NT2/D1 (cell line): ENCODE data around the gene CTNNA2.

Experiments
- DNase-seq: peaks from one replicate; pipeline ENCODE4 v3.0.0-alpha.2; 2011; ENCODE audit warnings: low read depth, low spot score
- H3K27me3 ChIP-seq: 2 replicates; pipeline ENCODE4 v1.6.0; 2011; ENCODE audit warnings: mild to moderate bottlenecking; ENCODE audit not compliant: insufficient read length, insufficient read depth
- H3K36me3 ChIP-seq: 2 replicates; pipeline ENCODE4 v1.6.1; 2011; ENCODE audit warnings: mild to moderate bottlenecking, low read length, mixed read lengths; ENCODE audit not compliant: insufficient read depth, insufficient read length
- H3K4me1 ChIP-seq: 2 replicates; pipeline ENCODE4 v1.5.1; 2011; ENCODE audit not compliant: insufficient read depth, insufficient read length
- H3K4me3 ChIP-seq: 2 replicates; pipeline ENCODE4 v1.5.1; 2011; ENCODE audit warnings: low read depth; ENCODE audit not compliant: insufficient read length
- H3K9ac ChIP-seq: 2 replicates; pipeline ENCODE4 v1.6.0; 2011; ENCODE audit warnings: low read depth; ENCODE audit not compliant: insufficient read length
- H3K9me3 ChIP-seq: 2 replicates; pipeline ENCODE4 v1.5.1; 2011; ENCODE audit warnings: mild to moderate bottlenecking, low read length; ENCODE audit not compliant: insufficient read depth
- SUZ12 ChIP-seq: IDR thresholded peaks from 2 replicates; pipeline ENCODE4 v1.6.1; 2011; ENCODE audit not compliant: insufficient read length, insufficient read depth; ENCODE audit errors: extremely low read depth
- YY1 ChIP-seq: IDR thresholded peaks from 2 replicates; pipeline ENCODE4 v1.6.1; 2011; ENCODE audit not compliant: insufficient read length, insufficient read depth
- ZNF274 ChIP-seq: IDR thresholded peaks from 2 replicates; pipeline ENCODE4 v1.6.1; 2011; ENCODE audit warnings: mild to moderate bottlenecking, low read depth, low read length

The CTNNA2 gene

GRCh38 chr2:80381666-80382065 is 868.8 kb downstream of the CTNNA2 start:
- no peak for TF ChIP-seq YY1
- TF ChIP-seq ZNF274 = no peak
- Histone ChIP-seq H3K36me3 (no peaks in the 10 kb centered on the region), H3K27me3 (no peaks in the 10 kb centered on the region), H3K9me3 (no peaks in the 10 kb centered on the region), H3K4me1 (no peaks in the 10 kb centered on the region), H3K4me3 (no peak overlapping the region), H3K9ac (no peak overlapping the region)
- DNase-seq = no peak

DNA sequence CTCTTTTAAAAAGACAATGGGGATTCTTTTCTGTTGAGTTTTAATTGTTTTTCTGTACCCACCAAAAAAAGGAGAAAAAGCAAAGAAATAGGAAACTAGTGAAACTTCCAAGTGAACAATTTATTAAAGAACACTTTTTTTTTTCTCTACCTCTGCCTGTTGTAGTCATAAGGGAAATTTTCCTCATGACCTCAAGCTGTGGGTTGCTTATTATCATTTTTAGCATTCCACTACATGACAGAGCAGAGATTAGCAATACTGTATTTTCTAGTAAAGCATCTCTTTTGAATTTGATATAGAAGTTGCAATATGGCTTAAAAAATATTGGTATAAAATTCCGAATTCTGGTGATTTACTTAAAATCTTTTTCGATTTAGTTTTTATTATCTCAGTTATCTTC is 879.6 kb downstream of the CTNNA2 start:
- Histone ChIP-seq H3K9me3 (no peaks in the 10 kb centered on the region), H3K36me3 (no peaks in the 10 kb centered on the region), H3K27me3 (no peaks in the 10 kb centered on the region), H3K4me3 (no peak overlapping the region), H3K4me1 (no peaks in the 10 kb centered on the region), H3K9ac (no peak overlapping the region)
- TF ChIP-seq ZNF274 (no peak), YY1 (no peak), SUZ12 (no peak)
- no peak for DNase-seq

DNA sequence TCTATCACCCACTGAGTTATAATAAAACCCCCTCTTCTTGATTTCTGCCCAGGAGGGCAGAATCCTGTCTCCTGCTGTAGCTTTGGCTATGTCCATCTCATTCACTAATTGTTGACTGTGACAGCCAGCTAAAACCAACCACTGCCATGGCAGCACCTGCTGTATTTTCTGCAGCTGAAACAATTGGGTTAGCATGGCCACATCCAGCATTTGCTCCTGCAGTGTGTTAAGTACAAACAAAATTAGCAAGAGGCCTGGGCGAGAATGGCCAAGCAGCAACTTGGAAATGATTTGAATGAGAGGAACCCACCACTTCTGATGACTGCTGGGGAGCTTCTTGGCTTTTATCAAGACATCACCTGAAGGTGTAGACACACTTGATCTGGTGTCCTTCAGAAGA is 881.1 kb downstream of the CTNNA2 start:
- no peak overlapping the region for H3K9ac ChIP-seq
- no peaks in the 10 kb centered on the region for H3K4me1 ChIP-seq
- no peaks in the 10 kb centered on the region for H3K9me3 ChIP-seq
- H3K36me3 ChIP-seq = no peaks in the 10 kb centered on the region
- no peak overlapping the region for H3K4me3 ChIP-seq
- DNase-seq = no peak
- H3K27me3 ChIP-seq = no peaks in the 10 kb centered on the region
- TF ChIP-seq YY1 (no peak), SUZ12 (no peak), ZNF274 (no peak)

DNA sequence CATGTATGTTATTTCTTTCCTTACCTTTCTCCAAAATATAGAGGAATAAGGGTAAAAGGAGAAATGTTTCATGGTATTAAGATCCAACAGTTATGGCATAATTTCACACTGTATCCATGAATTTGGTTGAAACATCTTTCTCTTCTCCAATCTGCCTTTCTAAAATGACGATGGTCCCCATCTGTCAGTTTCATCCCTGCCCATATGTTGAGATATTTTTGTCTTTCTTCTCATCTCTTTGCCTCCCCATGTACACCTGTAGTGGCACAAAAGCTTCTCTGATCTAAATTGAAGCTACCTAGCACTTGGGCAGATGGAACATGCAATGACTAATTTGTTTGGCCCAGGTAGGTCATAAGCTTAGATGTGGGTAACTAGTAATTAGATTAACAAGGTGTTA is 882.4 kb downstream of the CTNNA2 start:
- DNase-seq = no peak
- Histone ChIP-seq H3K36me3 (no peaks in the 10 kb centered on the region), H3K4me3 (no peak overlapping the region), H3K27me3 (no peaks in the 10 kb centered on the region), H3K4me1 (no peaks in the 10 kb centered on the region), H3K9me3 (no peaks in the 10 kb centered on the region), H3K9ac (no peak overlapping the region)
- no peak for TF ChIP-seq ZNF274
- TF ChIP-seq SUZ12 = no peak
- no peak for TF ChIP-seq YY1

GRCh38 chr2:80396276-80396675 is 883.4 kb downstream of the CTNNA2 start:
- Histone ChIP-seq H3K36me3 (no peaks in the 10 kb centered on the region), H3K9ac (no peak overlapping the region), H3K27me3 (no peaks in the 10 kb centered on the region), H3K4me1 (no peaks in the 10 kb centered on the region), H3K9me3 (no peaks in the 10 kb centered on the region), H3K4me3 (no peak overlapping the region)
- DNase-seq = no peak
- TF ChIP-seq YY1 (no peak), SUZ12 (no peak), ZNF274 (no peak)

DNA sequence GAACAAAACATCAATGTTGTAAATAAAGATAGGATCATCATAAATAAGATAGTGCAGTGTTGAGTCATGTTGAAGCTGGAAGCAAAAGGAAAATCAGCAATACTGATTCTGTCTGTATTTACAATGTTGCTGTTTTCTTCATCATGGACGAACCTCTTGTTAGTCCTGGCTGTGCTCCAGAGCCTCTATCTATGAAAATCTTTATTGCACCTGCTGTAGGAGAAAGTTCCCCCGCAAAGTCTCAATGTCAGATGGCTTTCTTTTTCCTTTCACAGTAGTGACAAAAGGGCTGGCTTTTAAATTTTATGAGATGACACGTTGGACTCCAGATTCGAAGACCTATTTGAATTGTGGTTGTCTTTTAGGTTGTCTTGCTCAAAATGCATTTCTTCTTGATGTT is 890.2 kb downstream of the CTNNA2 start:
- DNase-seq = no peak
- H3K9ac ChIP-seq = no peak overlapping the region
- H3K4me3 ChIP-seq = no peak overlapping the region
- H3K9me3 ChIP-seq = no peaks in the 10 kb centered on the region
- no peaks in the 10 kb centered on the region for H3K4me1 ChIP-seq
- TF ChIP-seq ZNF274 = no peak
- TF ChIP-seq SUZ12 = no peak
- TF ChIP-seq YY1 = no peak
- H3K27me3 ChIP-seq = no peaks in the 10 kb centered on the region
- H3K36me3 ChIP-seq = no peaks in the 10 kb centered on the region

GRCh38 chr2:80407377-80407776 is 894.5 kb downstream of the CTNNA2 start:
- Histone ChIP-seq H3K36me3 (no peaks in the 10 kb centered on the region), H3K4me3 (no peak overlapping the region), H3K27me3 (no peaks in the 10 kb centered on the region), H3K4me1 (no peaks in the 10 kb centered on the region), H3K9ac (no peak overlapping the region), H3K9me3 (no peaks in the 10 kb centered on the region)
- DNase-seq = no peak
- no peak for TF ChIP-seq YY1
- TF ChIP-seq ZNF274 = no peak
- no peak for TF ChIP-seq SUZ12

DNA sequence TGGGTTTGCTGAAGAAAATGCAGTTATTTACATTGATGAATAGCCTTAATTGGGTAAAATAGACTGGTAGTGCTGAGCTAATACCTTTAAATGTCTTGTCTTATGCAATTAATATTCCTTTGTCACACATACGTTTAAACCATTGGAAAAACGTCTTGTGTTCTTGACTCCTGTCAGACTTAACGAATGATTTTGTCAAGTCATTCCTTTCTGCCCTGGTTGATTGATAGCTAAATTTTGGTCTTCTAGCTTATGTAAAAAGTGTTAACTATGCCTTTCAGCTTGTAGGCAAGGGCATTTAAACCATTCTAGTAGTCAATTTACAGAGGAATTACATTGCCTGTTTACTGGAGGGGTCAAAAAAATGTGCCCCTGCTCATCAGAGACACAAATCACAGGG is 897.5 kb downstream of the CTNNA2 start:
- TF ChIP-seq YY1 (no peak), ZNF274 (no peak), SUZ12 (no peak)
- Histone ChIP-seq H3K9me3 (peaks cover 5% of the 10 kb centered on the region; the same call in 1 of the 2 replicates), H3K36me3 (no peaks in the 10 kb centered on the region), H3K4me1 (no peaks in the 10 kb centered on the region), H3K9ac (no peak overlapping the region), H3K4me3 (no peak overlapping the region), H3K27me3 (no peaks in the 10 kb centered on the region)
- no peak for DNase-seq
